NCI-H446 (cell line): ENCODE measurements around the gene OR1N1.
"Not testable (repeated sequence)": the region's sequence is repeated elsewhere in the genome, so short reads cannot be mapped to it uniquely, and the experiment has no call there.

Experiments
- DNase-seq, 2 experiments: peaks; one replicate each; lab custom pipeline; 2025; lab: John Stamatoyannopoulos, UW

Gene OR1N1, protein sequence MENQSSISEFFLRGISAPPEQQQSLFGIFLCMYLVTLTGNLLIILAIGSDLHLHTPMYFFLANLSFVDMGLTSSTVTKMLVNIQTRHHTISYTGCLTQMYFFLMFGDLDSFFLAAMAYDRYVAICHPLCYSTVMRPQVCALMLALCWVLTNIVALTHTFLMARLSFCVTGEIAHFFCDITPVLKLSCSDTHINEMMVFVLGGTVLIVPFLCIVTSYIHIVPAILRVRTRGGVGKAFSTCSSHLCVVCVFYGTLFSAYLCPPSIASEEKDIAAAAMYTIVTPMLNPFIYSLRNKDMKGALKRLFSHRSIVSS

DNA sequence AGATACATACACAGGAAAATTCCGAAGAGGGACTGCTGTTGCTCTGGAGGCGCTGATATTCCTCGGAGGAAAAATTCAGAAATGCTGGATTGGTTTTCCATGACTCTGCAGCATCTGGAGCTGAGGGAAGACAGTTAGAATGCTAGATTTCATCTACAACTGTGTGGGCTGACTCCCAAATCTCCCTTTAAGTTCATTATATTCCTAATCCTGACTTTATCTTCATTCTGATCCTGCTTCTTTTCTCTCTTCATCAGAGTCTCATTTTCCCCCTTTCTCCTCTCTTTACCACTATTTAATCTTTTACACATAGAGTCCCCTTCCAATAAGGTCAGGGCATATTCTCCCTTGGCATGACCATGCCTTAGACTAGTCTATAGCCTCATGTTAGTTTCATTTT, at the start of gene OR1N1:
Gene OR1N1, minus strand, starts transcription at position 101 of the 400 bp plus-strand sequence. Its CDS starts 0 bp downstream, at position 101.
- no peak for DNase-seq

DNA sequence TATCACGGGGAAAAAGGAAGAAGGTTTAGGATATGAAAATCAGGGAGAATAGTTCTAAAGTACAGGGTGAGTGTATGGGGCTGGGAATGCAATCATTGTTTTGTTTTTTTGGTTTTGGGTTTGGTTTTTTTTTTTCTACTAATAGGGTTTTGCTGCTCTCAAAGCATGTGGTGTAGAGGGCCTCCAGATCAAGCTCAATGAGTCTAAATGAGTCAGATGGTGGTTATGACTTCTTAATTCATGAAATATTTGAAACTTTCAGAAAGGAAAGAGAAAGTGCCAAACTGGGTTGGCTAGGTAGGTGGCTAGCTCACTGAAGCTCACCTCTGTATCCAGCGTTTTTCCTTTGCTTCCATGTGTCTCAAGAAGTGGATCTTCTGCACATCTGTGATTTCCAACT, 45.4 kb upstream of the OR1N1 start:
- DNase-seq: no peak

DNA sequence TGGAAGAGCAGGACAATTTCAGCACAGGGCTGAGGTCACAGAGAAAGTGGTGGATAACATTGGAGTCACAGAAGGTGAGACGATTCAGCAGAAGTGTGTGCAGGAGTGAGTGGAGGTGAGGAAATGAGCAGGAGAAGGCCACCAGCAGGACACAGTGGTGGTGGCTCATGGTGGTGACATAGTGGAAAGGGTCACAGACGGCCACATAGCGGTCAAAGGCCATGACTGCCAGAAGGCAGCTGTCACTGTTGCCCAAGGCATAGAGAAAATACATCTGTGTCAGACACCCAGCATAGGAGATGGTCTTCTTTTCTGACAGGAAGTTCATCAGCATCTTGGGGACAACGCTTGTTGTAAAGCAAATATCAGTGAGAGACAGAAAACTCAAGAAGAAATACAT, 40.8 kb upstream of the OR1N1 start:
- DNase-seq: no peak

DNA sequence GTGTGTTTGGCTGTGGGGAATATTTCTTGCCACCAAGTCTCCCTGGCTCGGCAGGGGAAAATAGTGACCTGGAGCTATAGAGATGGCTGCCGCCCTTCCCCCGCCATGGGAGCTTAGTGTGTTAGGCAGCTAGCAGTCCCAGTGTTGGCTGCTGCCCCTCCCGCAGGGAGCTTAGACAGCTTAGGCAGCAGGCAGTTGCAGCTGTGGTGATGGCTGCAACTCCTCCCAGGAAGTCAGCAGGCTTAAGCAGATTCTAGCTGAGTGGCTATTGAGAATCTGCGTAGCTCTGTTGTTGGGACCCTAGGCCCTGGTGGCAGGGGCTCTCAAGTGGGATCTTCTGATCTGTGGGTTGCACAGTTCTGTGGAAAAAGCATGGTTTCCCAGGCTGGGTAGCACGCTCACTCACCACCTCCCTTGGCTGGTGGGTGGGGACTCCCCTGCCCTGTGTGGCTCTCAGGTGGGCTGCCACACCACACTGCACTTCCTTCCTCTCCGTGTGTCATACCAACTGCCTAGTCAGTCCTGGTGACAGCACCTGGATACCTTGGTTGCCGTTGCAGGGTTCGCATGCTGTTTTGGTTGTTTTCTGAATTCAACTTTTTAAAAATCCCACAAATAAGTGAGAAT, 35.2 kb upstream of the OR1N1 start:
- DNase-seq: no peak

DNA sequence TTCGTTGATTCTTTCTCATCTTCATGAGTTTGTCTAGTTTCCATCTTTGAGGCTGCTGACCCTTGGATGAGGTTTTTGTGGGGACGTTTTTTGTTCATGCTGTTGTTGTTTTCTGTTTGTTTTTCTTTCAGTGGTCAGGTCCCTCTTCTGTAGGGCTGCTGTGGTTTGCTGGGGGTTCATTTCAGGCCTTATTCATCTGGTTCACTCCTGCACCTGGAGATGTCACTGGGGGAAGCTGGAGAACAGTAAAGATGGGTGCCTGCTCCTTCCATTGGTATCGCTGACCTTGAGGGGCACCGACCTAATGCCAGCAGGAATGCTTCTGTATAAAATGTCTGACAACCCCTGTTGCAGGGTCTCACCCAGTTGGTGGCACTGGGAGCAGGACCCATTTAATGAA, 34.4 kb upstream of the OR1N1 start:
- no peak for DNase-seq

DNA sequence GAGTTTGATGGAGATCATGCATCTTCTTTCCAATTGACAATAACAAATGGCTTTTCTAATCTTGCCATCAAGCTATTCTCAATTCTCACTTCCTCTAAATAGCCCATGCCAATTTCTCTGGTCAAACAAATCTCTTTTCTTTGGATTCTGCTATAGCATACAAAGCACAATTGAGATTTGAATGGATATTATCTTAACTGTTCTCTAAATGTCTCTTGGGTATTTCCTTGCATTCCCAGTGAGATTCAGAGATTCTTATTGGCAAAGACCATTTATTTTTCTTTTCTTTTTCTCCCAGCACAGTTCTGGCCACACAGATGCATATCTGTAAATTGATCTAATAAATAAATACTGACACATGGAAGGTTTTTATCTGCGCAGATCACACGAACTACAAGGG, 25.7 kb upstream of the OR1N1 start, which contains the start of gene OR1N2:
Gene OR1N2, plus strand, starts transcription at position 301 of the 400 bp plus-strand sequence. CDS start 100 bp downstream, outside the sequence.
- DNase-seq: no peak

DNA sequence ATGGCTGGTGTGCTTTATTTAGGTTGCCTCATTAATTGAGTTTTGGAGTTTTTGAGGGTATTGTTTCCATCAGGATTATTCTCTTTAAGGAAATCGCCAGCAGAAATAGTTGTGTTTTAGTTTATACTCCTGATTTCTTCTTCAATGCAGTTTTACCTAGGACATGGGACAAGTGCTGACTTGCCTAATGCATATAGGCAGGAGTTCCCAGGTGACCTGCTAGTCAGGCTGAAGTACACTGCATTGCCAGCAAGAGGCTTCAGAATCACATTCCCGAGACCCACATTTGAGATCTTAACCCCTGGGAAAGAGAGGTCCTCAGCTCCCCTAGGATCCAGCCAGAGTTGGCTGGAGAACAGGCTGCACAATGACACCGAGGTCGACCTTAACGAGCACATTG, 24.3 kb upstream of the OR1N1 start:
- DNase-seq: no peak

DNA sequence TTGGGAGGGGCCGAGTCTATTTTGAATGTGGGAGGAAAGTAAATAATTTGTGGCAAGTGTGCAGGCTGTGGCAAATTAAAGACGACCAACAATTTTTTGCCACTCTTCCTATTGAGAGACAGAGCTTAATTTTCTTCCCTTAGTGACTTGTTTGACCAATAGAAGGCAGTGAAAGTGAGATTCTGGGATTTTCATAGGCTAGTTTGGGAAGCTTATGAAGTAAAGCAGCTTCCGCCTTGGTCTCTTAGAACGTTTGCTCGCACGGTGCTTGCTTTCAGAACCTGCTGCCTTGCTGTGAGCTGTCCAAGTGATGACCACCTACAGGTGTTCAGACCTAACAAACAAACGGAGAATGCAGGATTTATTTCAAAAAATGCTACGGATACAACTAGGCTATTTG, 19.1 kb upstream of the OR1N1 start:
- DNase-seq: no peak

DNA sequence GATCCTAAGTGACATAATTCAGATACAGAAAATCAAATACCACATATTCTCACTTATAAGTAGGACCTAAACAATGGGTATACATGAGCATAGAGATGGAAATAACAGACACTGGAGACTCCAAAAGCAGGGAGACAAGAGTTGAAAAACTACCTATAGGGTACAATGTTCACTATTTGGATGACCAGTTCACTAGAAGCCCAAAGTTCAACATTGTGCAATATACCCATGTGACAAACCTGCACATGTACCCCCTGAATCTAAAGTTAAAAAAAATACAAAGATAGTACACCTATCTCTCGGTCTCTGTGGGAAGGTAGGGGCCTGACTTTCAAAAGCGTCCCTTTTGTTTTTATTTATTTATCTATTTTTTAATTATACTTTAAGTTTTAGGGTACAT, 11.7 kb upstream of the OR1N1 start:
- DNase-seq: no peak

DNA sequence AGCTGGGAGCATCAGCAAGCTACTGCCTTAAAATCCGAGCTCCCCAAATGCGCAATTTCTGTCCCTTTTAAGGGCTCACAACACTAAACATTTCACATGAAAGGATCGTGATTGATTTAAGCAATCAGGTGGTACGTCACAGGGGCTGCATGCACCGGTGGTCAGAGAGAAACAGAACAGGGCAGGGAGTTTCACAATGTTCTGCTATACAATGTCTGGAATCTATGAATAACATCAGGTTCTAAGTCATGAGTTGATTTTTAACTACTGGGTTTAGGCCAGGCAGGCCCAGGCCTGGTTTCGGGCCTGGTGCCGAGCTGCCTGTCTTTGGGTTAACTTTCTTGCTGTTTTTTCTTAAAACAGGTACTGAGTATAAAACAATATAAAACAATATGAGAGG, 10.0 kb upstream of the OR1N1 start:
- DNase-seq: not testable (repeated sequence)

DNA sequence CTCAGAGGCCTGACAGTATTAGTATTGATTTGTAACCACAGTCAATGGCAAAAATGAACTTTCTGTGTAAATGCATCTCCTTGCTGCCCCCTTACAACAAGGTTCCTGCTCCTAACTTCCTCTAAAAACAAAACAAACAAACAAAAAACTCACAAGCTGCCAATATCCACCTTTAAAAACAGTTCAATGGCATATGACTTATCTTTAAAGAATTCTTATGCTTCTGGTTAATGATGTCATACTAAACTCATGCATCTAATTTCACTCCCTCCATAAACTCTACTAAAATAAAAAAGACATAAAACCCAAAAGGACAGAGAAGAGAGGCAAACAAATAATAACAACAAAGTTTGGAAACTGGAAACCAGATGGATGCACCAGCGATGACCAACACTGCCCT, 9.0 kb upstream of the OR1N1 start:
- no peak for DNase-seq

DNA sequence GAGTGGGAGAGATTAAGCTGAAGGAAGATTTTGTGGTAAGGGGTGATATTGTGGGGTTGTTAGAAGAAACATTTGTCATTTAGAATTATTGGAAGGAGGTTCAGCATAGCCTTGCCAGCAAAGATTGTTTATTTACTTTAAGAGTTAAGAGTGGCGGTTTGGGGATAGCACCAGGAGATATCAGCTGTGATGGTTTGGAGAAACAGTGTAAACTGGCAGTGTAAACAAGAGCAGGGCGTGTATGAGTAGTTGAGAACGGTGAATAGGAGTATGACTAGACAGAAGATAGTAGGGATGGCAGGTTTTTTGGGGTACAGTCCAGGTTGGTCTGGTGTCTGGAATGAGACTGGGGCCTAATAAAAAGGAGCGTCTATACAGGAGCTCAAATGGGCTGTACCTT, 4.1 kb upstream of the OR1N1 start:
- not testable (repeated sequence) for DNase-seq

DNA sequence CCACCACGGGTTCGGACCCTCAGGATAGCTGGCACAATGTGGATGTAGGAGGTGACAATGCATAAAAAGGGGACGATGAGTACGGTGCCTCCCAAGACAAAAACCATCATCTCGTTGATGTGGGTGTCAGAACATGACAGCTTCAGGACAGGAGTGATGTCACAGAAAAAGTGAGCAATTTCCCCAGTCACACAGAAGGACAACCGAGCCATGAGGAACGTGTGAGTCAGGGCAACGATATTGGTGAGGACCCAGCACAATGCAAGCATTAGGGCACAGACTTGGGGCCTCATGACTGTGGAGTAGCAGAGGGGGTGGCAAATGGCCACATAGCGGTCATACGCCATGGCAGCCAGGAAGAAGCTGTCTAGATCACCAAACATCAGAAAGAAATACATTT, 491 bp downstream of the OR1N1 start:
- no peak for DNase-seq

DNA sequence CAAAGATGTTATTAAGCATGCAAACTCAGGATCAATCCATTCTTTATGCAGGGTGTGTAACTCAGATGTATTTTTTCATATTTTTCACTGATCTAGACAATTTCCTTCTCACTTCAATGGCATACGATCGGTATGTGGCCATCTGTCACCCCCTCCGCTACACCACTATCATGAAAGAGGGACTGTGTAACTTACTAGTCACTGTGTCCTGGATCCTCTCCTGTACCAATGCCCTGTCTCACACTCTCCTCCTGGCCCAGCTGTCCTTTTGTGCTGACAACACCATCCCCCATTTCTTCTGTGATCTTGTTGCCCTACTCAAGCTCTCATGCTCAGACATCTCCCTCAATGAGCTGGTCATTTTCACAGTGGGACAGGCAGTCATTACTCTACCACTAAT, 7.7 kb downstream of the OR1N1 start:
- no peak for DNase-seq

DNA sequence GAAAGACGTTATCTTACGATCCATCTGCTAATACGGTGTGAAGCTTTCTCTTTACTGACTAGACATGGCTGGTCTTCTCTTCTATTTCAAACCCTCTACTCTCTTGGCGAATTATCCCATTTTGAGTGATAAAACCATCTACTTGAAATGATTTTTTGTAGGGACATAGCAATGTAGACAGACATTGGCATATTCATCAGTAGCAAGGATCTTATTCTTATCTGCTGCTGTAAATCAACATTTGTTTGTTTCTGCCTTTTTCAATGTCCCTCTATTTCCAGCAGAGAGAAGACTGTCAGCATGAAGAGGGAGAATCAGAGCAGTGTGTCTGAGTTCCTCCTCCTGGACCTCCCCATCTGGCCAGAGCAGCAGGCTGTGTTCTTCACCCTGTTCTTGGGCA, 8.3 kb downstream of the OR1N1 start, which contains the start of gene OR1J4:
Gene OR1J4, plus strand, starts transcription at position 301 of the 400 bp plus-strand sequence. Its CDS starts 0 bp downstream, at position 301.
- no peak for DNase-seq

DNA sequence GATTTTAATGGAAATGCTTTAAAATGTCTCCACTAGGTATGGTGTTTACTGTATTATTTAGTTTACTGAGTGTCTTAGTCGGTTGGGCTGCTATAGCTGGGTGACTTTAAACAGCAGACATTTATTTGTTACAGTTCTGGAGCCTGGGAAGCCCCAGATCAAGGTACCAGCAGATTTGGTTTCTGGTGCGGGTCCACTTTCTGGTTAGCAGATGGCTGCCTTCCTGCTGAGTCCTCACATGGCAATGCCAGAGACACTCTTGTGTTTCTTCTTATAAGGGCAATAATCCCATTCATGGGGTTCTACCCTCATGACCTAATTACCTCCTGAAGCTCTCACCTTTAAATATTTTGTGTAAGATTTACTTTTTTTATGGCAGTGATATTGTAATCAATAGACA, 8.9 kb downstream of the OR1N1 start:
- no peak for DNase-seq

DNA sequence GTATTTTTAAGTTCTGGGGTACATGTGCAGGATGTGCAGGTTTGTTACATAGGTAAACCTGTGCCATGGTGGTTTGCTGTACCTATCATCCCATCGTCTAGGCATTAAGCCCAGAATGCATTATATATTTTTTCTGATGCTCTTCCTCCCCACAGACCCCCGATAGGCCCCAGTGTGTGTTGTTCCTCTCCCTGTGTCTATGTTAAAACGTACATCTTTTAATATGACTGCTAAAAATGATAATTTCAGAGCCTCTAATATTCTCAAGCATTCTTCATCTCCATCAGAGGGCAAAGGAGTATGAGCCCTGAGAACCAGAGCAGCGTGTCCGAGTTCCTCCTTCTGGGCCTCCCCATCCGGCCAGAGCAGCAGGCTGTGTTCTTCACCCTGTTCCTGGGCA, 16.6 kb downstream of the OR1N1 start, which contains the start of gene OR1J2:
Gene OR1J2, plus strand, starts transcription at position 301 of the 400 bp plus-strand sequence. Its CDS starts 0 bp downstream, at position 301.
- no peak for DNase-seq

DNA sequence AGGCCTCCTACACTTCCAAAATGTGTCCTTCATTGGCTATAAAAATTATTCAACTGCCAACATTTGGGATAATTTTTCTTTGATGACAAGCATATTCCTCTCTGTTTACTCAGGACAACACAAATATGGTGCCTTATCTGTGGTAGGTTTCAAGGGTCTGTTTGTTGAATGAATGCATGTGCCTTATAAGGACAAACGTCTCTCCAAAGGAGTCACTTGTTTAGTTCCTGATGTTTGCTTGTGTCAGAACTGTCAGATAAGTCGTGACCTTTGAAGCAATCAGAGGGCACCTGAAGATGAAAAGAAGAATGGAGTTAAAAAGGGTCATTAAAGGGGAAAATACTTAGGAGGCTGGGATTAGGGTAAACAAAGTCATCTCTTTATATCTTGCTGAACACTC, 20.1 kb downstream of the OR1N1 start:
- DNase-seq: no peak

DNA sequence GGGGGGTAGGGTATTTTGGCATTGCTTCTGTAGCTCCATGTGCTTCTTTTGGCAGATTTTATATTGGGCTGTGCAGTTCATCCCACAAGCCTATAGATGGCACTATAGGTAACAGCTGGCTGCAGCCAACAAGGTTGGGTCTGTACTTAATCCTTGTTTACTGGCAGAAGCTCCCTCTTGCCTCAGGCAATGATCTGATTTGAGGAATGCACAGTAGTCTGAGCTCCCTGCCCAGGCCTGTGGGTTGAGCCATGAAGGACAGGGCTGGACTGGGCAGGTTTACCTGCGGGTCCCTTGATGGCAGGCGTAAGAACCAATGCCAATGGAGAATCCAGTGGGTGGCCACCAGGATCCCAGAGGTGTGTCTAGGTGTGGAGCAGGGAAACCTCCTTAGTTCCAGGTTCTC, 28.2 kb downstream of the OR1N1 start:
- peak in 1 of 2 experiments; percentile 24 for DNase-seq

DNA sequence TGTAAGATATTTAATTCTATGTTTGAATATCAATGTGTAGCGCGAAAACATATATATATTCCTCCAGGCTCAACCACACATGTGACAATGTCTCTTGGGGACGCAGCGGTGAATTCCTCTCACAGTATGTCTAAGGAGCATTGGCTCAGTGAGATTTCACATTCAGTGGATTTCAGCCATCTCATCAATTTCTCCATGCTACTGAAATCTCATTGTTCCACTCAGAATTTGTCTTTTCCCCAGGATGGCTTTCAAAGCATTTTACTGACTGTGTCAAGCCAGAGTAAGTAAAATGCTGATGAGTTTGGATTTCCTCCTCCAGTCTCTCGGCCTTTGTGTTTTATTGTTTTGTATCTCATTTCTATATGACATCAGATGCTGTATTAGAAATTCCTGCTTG, 48.0 kb downstream of the OR1N1 start:
- no peak for DNase-seq

DNA sequence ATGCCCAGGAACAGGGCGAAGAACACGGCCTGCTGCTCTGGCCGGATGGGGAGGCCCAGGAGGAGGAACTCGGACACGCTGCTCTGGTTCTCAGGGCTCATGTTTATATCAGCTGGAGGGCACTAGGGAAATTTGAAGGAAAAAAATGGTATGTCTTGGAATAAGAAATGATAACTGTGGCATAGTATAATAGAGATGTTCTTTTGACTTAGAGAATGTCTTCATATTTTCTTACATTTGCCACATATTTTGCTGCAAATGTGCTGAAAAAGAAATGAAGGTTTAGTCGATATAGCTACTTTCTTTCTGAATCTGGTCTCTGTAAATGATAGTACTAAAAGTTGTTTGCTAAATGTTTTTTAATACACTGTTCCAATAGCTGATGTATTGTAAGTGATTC, 49.3 kb downstream of the OR1N1 start, which contains the start of gene OR1J1:
Gene OR1J1, minus strand, starts transcription at position 101 of the 400 bp plus-strand sequence. Its CDS starts 0 bp downstream, at position 101.
- DNase-seq: no peak

DNA sequence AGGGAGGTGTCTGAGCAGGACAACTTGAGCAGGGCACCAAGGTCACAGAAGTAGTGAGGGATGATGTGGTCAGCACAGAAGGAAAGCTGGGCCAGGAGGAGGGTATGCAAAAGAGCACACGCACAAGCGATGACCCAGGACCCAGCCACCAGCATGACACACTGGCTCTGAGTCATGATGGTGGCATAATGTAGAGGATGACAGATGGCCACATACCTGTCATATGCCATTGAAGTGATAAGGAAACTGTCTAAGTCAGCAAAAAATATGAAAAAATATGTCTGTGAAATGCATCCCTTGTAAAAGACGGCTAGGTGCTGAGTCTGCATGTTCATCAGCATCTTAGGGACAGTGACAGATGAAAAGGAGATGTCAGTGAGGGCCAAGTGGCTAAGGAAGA, 49.7 kb downstream of the OR1N1 start:
- no peak for DNase-seq
